HUES64 (cell line): Measurements from ENCODE around the gene SPIB.

ENCODE experiments used
- H3K27ac ChIP-seq: 2 replicates; pipeline ENCODE4 v1.7.0; 2013; ENCODE audit warnings: low read depth, low read length, inconsistent platforms
- H3K27me3 ChIP-seq: 2 replicates; pipeline ENCODE4 v1.6.1; 2013; ENCODE audit warnings: mild to moderate bottlenecking, low read length; ENCODE audit not compliant: insufficient read depth
- H3K36me3 ChIP-seq: 2 replicates; pipeline ENCODE4 v1.6.1; 2013; ENCODE audit warnings: mild to moderate bottlenecking, low read length; ENCODE audit not compliant: insufficient read depth
- H3K4me1 ChIP-seq: 2 replicates; pipeline ENCODE4 v1.6.1; 2013; ENCODE audit warnings: mild to moderate bottlenecking, low read length, moderate library complexity; ENCODE audit not compliant: insufficient read depth
- H3K4me3 ChIP-seq: 2 replicates; pipeline ENCODE4 v1.5.1; 2013; ENCODE audit warnings: mild to moderate bottlenecking, low read length, moderate library complexity
- H3K9ac ChIP-seq: 2 replicates; pipeline ENCODE4 v1.6.1; 2013; ENCODE audit warnings: mild to moderate bottlenecking, low read depth, low read length
- H3K9me3 ChIP-seq: 2 replicates; pipeline ENCODE4 v1.6.1; 2013; ENCODE audit warnings: low read depth, low read length; ENCODE audit not compliant: insufficient read depth
- WGBS: fragments of 150-250, 120-280 bp; methylation state at CpG from one replicate; pipeline ENCODE4 v1.1.7; 2013; ENCODE audit warnings: missing lambda C conversion rate; 5-methylcytosine and 5-hydroxymethylcytosine counted together

The SPIB gene

GRCh38 chr19:50420808-50421207, 2.1 kb downstream of the SPIB start:
- peaks cover 3% of the 10 kb centered on the region; the same call in 1 of the 2 replicates for H3K9me3 ChIP-seq
- no peaks in the 10 kb centered on the region for H3K36me3 ChIP-seq
- WGBS, result 69% methylated on average over 3 of the region's 3 CpGs
- H3K27ac ChIP-seq, result no peak overlapping the region
- H3K4me1 ChIP-seq, result peaks cover 6% of the 10 kb centered on the region
- no peak overlapping the region for H3K9ac ChIP-seq
- H3K27me3 ChIP-seq, result peaks cover 24% of the 10 kb centered on the region
- no peak overlapping the region for H3K4me3 ChIP-seq

- WGBS, result 93% methylated on average over 18 of the region's 18 CpGs
- Histone ChIP-seq H3K9ac (no peak overlapping the region), H3K9me3 (peaks cover 3% of the 10 kb centered on the region; the same call in 1 of the 2 replicates), H3K4me3 (no peak overlapping the region), H3K27ac (no peak overlapping the region), H3K36me3 (no peaks in the 10 kb centered on the region), H3K27me3 (peaks cover 24% of the 10 kb centered on the region), H3K4me1 (peaks cover 6% of the 10 kb centered on the region)
Measured at GRCh38 chr19:50422397-50423278, 3.9 kb downstream of the SPIB start.

GRCh38 chr19:50423279-50424113, 4.8 kb downstream of the SPIB start:
- Histone ChIP-seq H3K4me1 (peaks cover 6% of the 10 kb centered on the region), H3K4me3 (no peak overlapping the region), H3K9ac (no peak overlapping the region), H3K27ac (no peak overlapping the region), H3K27me3 (peaks cover 18% of the 10 kb centered on the region), H3K9me3 (peaks cover 3% of the 10 kb centered on the region; the same call in 1 of the 2 replicates), H3K36me3 (no peaks in the 10 kb centered on the region)
- WGBS, result 94% methylated on average over 22 of the region's 22 CpGs

DNA sequence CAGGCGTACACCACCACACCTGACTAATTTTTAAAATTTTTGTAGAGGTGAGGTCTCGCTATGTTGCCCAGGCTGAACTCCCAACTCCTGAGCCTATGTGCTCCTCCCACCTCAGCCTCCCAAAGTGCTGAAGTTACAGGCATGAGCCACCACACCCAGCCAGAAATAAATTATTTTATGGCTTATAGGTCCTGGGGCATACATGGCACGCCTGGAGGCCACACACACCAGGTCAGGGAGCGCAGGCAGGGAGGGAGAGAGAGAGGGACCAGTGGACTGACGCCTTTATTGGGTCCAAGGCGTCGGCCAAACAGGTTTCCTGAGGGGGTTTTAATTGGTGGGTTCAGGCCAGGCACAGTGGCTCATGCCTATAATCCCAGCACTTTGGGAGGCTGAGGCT, 6.8 kb downstream of the SPIB start:
- H3K4me3 ChIP-seq, result no peak overlapping the region
- no peaks in the 10 kb centered on the region for H3K27me3 ChIP-seq
- peaks cover 3% of the 10 kb centered on the region; the same call in 1 of the 2 replicates for H3K9me3 ChIP-seq
- no peak overlapping the region for H3K9ac ChIP-seq
- no peaks in the 10 kb centered on the region for H3K36me3 ChIP-seq
- no peaks in the 10 kb centered on the region for H3K4me1 ChIP-seq
- H3K27ac ChIP-seq, result no peak overlapping the region
- 68% methylated on average over 7 of the region's 7 CpGs for WGBS

DNA sequence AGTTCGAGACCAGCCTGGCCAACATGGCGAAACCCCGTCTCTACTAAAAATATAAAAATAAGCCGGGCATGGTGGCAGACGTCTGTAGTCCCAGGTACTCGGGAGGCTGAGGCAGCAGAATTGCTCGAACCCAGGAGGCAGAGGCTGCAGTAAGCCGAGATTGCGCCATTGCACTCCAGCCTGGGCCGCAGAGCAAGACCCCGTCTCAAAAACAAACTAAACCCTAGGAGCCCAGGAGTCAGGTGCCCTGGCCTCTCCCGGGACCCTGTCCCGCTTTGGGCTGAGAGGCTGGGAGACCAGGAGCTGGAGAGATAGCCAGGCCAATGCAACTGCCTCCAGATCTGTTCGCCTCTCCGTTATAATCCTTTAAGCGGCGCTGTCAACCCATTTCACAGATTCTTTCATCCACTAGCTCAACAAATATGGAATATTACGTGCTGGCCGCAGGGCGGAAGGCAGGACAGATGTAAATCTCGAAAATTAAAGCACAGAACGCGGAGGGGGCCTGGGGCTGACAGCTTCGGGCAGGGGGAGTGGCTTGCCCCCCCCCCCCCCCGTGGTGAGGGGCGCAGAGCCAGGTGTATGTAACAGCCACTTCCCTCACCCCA, 8.7 kb downstream of the SPIB start:
- Histone ChIP-seq H3K27me3 (no peaks in the 10 kb centered on the region), H3K9ac (no peak overlapping the region), H3K4me3 (no peak overlapping the region), H3K9me3 (no peaks in the 10 kb centered on the region), H3K36me3 (no peaks in the 10 kb centered on the region), H3K4me1 (peaks cover 2% of the 10 kb centered on the region), H3K27ac (no peak overlapping the region)
- 95% methylated on average over 24 of the region's 26 CpGs for WGBS

DNA sequence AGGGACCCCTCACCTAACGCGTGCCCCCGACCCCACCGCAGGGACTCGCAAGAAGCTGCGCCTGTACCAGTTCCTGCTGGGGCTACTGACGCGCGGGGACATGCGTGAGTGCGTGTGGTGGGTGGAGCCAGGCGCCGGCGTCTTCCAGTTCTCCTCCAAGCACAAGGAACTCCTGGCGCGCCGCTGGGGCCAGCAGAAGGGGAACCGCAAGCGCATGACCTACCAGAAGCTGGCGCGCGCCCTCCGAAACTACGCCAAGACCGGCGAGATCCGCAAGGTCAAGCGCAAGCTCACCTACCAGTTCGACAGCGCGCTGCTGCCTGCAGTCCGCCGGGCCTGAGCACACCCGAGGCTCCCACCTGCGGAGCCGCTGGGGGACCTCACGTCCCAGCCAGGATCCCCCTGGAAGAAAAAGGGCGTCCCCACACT, 9.3 kb downstream of the SPIB start:
- H3K36me3 ChIP-seq, result no peaks in the 10 kb centered on the region
- H3K4me1 ChIP-seq, result peaks cover 8% of the 10 kb centered on the region
- no peak overlapping the region for H3K27ac ChIP-seq
- H3K27me3 ChIP-seq, result no peaks in the 10 kb centered on the region
- H3K9ac ChIP-seq, result no peak overlapping the region
- WGBS, result 89% methylated on average over 38 of the region's 38 CpGs
- H3K9me3 ChIP-seq, result no peaks in the 10 kb centered on the region
- H3K4me3 ChIP-seq, result no peak overlapping the region

GRCh38 chr19:50428772-50429463, 10.2 kb downstream of the SPIB start:
- Histone ChIP-seq H3K36me3 (no peaks in the 10 kb centered on the region), H3K27me3 (no peaks in the 10 kb centered on the region), H3K27ac (no peak overlapping the region), H3K9me3 (no peaks in the 10 kb centered on the region), H3K4me1 (peaks cover 9% of the 10 kb centered on the region), H3K4me3 (no peak overlapping the region), H3K9ac (no peak overlapping the region)
- WGBS, result 89% methylated on average over 7 of the region's 7 CpGs

DNA sequence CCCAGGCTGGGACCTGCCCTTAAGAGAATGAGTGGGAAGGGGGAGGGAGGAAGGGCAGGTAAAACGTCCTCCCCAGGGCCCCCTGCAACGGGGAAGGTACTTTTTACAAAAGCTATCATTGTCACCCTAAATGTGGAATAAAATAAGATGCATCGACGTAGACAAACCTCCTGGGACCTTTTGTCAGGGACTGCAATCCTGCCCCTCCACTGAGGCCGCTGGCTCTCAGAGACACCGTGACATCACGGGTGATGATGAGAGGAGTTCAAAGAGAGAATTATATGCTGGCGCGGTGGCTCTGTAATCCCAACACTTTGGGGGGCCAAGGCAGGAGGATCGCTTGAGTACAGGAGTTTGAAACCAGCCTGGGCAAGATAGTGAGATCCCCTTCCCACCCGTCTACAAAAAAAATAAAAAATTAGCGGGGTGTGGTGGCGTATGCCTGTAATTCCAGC, 12.2 kb downstream of the SPIB start:
- peaks cover 12% of the 10 kb centered on the region for H3K4me1 ChIP-seq
- H3K36me3 ChIP-seq, result no peaks in the 10 kb centered on the region
- H3K4me3 ChIP-seq, result peak overlapping the region; percentile 69
- H3K27ac ChIP-seq, result no peak overlapping the region
- no peaks in the 10 kb centered on the region for H3K9me3 ChIP-seq
- WGBS, result 35% methylated on average over 13 of the region's 13 CpGs
- peak overlapping the region; percentile 38; the same call in 1 of the 2 replicates for H3K9ac ChIP-seq
- no peaks in the 10 kb centered on the region for H3K27me3 ChIP-seq

- no peaks in the 10 kb centered on the region for H3K9me3 ChIP-seq
- H3K27ac ChIP-seq, result peak overlapping the region; percentile 78; the same call in 1 of the 2 replicates
- H3K27me3 ChIP-seq, result no peaks in the 10 kb centered on the region
- peak overlapping the region; percentile 69 for H3K4me3 ChIP-seq
- H3K9ac ChIP-seq, result peak overlapping the region; percentile 68; the same call in 1 of the 2 replicates
- peaks cover 12% of the 10 kb centered on the region for H3K4me1 ChIP-seq
- 2% methylated on average over 44 of the region's 54 CpGs for WGBS
- no peaks in the 10 kb centered on the region for H3K36me3 ChIP-seq
Measured at GRCh38 chr19:50431343-50432220, 12.8 kb downstream of the SPIB start.
